NCI-H69 (cell line): ENCODE data around the gene SMIM8.

ENCODE experiments used
- DNase-seq: peaks from one replicate; lab custom pipeline; 2025; lab: John Stamatoyannopoulos, UW

The SMIM8 gene

GRCh38 chr6:87391334-87391733 is 68.9 kb downstream of the SMIM8 start:
- DNase-seq, result peak; percentile 69
